ENCODE data around the gene GPR12. TPM values are rescaled to one million over a fixed set of nuclear protein-coding genes. Genes with fewer than 3 reads are reported as not detected.

The GPR12 gene
- total and polyA plus RNA-seq, 8 donors, result 0.05 to 0.31 (median 0.18) TPM; not detected in 5

DNA sequence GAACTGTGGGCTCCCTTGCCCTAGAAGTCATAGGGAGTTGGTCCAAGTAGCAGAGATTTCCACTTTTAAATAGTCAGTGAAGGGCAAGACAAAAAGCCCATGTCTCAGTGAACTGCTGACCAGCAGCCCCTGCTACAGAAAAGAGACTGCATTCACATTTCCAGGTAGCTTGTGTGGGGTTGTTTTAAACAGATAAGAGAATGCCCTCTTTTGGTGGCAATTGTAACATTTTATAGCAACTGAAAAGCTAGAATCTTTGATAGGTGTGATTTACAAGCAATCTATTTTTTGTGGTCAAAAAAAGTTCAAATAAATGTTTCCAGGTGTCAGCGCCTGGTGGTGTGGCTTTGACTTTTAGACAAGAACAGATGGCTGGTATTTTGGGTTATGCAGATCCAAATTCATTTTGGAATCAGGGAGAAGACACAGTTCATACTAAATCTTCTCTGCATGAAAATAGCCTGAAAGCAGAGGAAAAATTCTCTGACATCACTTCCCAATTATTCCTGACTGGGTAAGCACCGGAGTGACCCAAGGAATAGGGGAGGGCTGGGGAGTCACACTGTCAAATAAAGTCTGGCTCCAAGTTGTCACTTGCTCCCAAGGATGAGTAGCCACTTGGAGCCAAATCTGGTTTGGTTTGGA lies 26.2 kb upstream of the GPR12 start:
- 82 to 92% (median 85%) methylated on average over 2 of the region's 2 CpGs for WGBS, 5 donors
- intact Hi-C loops (cut with DNase I; ENCODE audit: low total_unique reads), result no loop called here
- TF ChIP-seq POLR2A (IDR thresholded peaks at IDR 0.05) (no peak), POLR2AphosphoS5 (IDR thresholded peaks at IDR 0.05) (no peak), EP300 (IDR thresholded peaks at IDR 0.05) (no peak)
- TF ChIP-seq, protein P1, sequence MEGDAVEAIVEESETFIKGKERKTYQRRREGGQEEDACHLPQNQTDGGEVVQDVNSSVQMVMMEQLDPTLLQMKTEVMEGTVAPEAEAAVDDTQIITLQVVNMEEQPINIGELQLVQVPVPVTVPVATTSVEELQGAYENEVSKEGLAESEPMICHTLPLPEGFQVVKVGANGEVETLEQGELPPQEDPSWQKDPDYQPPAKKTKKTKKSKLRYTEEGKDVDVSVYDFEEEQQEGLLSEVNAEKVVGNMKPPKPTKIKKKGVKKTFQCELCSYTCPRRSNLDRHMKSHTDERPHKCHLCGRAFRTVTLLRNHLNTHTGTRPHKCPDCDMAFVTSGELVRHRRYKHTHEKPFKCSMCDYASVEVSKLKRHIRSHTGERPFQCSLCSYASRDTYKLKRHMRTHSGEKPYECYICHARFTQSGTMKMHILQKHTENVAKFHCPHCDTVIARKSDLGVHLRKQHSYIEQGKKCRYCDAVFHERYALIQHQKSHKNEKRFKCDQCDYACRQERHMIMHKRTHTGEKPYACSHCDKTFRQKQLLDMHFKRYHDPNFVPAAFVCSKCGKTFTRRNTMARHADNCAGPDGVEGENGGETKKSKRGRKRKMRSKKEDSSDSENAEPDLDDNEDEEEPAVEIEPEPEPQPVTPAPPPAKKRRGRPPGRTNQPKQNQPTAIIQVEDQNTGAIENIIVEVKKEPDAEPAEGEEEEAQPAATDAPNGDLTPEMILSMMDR (IDR thresholded peaks at IDR 0.05), result no peak

DNA sequence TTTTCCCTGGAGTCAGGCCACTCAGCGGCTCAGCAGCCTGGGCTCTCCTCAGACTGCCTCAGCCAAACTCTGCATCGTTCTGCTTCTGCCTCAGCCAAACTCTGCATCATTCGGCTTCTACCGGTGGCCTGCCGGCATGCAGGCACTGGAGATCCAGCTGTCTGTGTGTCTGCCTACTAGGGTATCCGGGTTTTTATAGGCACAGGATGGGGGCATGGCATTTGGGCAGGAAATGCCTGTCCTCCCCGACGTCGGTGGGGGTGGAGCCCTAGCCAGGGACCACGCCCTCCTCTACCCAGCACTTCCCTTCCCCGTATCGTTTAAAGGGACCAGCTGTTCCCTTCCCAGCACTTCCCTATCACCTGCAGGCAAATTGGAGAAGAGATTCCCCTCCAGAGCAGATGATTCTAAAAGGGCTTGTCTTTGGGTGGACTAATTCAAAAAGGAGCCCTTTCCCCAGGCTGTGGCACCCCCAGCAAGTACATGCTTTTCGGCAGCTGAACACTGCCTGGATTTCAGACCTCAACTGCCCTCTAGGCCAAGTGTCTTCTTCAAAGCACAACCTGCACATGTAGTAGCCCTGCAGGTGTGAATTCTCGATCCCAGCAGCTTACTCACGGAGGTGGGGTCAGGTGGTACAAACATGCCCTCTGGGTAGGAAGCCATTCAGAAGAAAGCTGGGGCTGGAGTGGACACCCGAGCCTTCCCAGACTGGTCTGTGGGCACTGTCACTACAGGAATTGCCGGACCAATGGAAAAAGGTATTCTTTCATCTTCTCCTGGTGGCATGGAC lies 25.4 kb upstream of the GPR12 start:
- Histone ChIP-seq H3K9me3 (peaks cover 0 to 5% (median 0%) of the 10 kb centered on the region in 4 donors), H3K36me3 (no peaks in the 10 kb centered on the region), H3K27ac (no peak overlapping the region), H3K4me1 (peaks cover 0 to 10% (median 0%) of the 10 kb centered on the region in 4 donors), H3K4me3 (peak overlapping the region; percentile 6 to 33 (median 22)), H3K27me3 (peaks cover 0 to 48% (median 11%) of the 10 kb centered on the region in 3 donors)
- 26 to 32% (median 28%) methylated on average over 15 to 17 of the region's 17 CpGs for WGBS, 5 donors
- TF ChIP-seq POLR2AphosphoS5 (IDR thresholded peaks at IDR 0.05) (peak in 1 of 3 donors; percentile 43), POLR2A (IDR thresholded peaks at IDR 0.05) (no peak), EP300 (IDR thresholded peaks at IDR 0.05) (no peak)
- TF ChIP-seq, protein P1 (IDR thresholded peaks at IDR 0.05), result no peak
- intact Hi-C loops (cut with DNase I; ENCODE audit: low total_unique reads), result no loop called here
- peak; percentile 28 to 38 for DNase-seq

More for the DNA sequence above, 26.2 kb upstream of the GPR12 start:
- Histone ChIP-seq H3K4me3 (no peak overlapping the region), H3K9me3 (peaks cover 0 to 5% (median 0%) of the 10 kb centered on the region in 4 donors), H3K4me1 (peaks cover 0 to 10% (median 0%) of the 10 kb centered on the region in 4 donors), H3K27ac (no peak overlapping the region), H3K27me3 (peaks cover 0 to 48% (median 11%) of the 10 kb centered on the region in 3 donors), H3K36me3 (no peaks in the 10 kb centered on the region)
- no peak for DNase-seq

DNA sequence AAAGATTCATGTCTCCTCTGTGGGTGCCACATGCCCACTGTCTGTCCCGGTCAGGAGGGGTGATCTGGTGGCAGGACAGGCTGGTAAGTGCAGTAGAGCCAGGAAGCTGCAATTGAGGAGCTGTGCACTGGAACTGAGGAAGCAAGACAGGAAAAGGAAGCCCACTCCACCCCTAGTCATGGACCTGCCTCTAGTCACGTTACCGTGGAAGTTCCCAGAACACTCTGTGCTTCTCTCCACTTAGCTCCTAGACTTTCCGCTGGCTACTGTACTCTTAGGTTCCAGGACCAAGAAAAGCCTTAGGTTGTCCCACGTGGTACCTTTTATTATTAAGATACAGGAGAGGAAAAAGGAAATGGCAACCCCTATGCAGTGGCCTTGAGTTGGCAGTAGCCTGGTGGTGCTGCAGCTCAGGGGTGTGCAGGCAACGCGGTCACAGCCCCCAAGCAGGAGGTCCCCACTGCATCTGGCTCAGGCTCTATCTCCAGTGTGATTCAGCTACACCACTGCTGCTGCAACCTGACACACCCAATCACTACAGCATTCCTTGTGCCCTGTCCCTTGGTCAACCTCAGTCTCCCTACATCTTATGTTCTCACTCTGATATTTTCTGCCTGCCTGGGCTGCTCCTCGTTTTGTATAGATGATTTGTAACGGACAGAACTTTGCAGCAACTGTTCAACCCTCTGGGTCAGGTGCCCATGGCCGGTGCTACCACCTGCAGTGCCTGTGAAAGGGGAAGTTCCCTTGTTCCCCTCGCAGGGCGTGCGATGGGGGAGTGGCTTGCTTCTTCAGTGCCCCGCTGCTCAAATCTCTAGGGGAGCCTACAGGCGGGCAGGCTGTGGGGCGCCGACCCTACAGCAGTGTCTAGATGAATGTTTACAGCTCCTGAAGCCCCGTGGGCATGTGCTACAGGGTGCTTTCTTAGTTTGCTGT lies 24.4 kb upstream of the GPR12 start:
- peak in 1 of 2 donors; percentile 21 for DNase-seq

More for the DNA sequence above, 24.4 kb upstream of the GPR12 start:
- TF ChIP-seq EP300 (IDR thresholded peaks at IDR 0.05), result no peak
- TF ChIP-seq POLR2AphosphoS5 (IDR thresholded peaks at IDR 0.05), result no peak
- TF ChIP-seq, protein P1 (IDR thresholded peaks at IDR 0.05), result no peak
- TF ChIP-seq POLR2A (IDR thresholded peaks at IDR 0.05), result no peak
- peaks cover 0 to 5% (median 0%) of the 10 kb centered on the region in 4 donors for H3K9me3 ChIP-seq
- peaks cover 0 to 10% (median 0%) of the 10 kb centered on the region in 4 donors for H3K4me1 ChIP-seq
- intact Hi-C loops (cut with DNase I; ENCODE audit: low total_unique reads), result no loop called here
- 27 to 34% (median 33%) methylated on average over 16 to 18 of the region's 18 CpGs for WGBS, 5 donors
- H3K4me3 ChIP-seq, result peak overlapping the region in 3 of 4 donors; percentile 19 to 33 (median 24)
- no peaks in the 10 kb centered on the region for H3K36me3 ChIP-seq
- peaks cover 0 to 48% (median 11%) of the 10 kb centered on the region in 3 donors for H3K27me3 ChIP-seq
- no peak overlapping the region for H3K27ac ChIP-seq
